GM19043 (cell line): ENCODE data around the gene LGR6.
"Not testable (repeated sequence)": the region's sequence is repeated elsewhere in the genome, so short reads cannot be mapped to it uniquely, and the experiment has no call there.

ENCODE experiments used
- ATAC-seq: cut with Tn5 transposase; IDR thresholded peaks from one replicate; pipeline ENCODE4 v1.9.1; 2021; ENCODE audit warnings: low read depth; ENCODE audit not compliant: unreplicated experiment

The LGR6 gene

GRCh38 chr1:202158810-202159533, 34.6 kb upstream of the LGR6 start:
- ATAC-seq: no peak

GRCh38 chr1:202159534-202160371, 33.8 kb upstream of the LGR6 start:
- ATAC-seq: no peak

- peak; percentile 25 for ATAC-seq
Measured at GRCh38 chr1:202160377-202160940, 33.1 kb upstream of the LGR6 start, which contains the start of gene PTPN7. Gene PTPN7 (minus strand): TSS chr1:202160602. CDS start chr1:202159402, 1,200 bp downstream.

- no peak for ATAC-seq
Measured at GRCh38 chr1:202161151-202162046, 32.2 kb upstream of the LGR6 start.

- no peak for ATAC-seq
Measured at GRCh38 chr1:202162047-202162417, 31.6 kb upstream of the LGR6 start.

GRCh38 chr1:202162418-202163280, 30.9 kb upstream of the LGR6 start:
- no peak for ATAC-seq

GRCh38 chr1:202163281-202164270, 30.0 kb upstream of the LGR6 start:
- no peak for ATAC-seq

- peak; percentile 58 for ATAC-seq
Measured at GRCh38 chr1:202164271-202165037, 29.1 kb upstream of the LGR6 start.

GRCh38 chr1:202165267-202165941, 28.2 kb upstream of the LGR6 start:
- ATAC-seq: no peak

- ATAC-seq: no peak
Measured at GRCh38 chr1:202165942-202166843, 27.4 kb upstream of the LGR6 start.

GRCh38 chr1:202167054-202167453, 26.5 kb upstream of the LGR6 start:
- ATAC-seq: not testable (repeated sequence)

- no peak for ATAC-seq
Measured at GRCh38 chr1:202167708-202168415, 25.7 kb upstream of the LGR6 start.

- ATAC-seq: no peak
Measured at GRCh38 chr1:202168861-202169260, 24.7 kb upstream of the LGR6 start.

GRCh38 chr1:202170726-202171125, 22.9 kb upstream of the LGR6 start:
- no peak for ATAC-seq

- ATAC-seq: no peak
Measured at GRCh38 chr1:202171292-202172014, 22.1 kb upstream of the LGR6 start.
